Measurements from ENCODE around the gene PFKL. TPM values are rescaled to one million over a fixed set of nuclear protein-coding genes. Genes with fewer than 3 reads are reported as not detected.

The PFKL gene
- total RNA-seq, 1 donor from 2014 or later, result 101 TPM

DNA sequence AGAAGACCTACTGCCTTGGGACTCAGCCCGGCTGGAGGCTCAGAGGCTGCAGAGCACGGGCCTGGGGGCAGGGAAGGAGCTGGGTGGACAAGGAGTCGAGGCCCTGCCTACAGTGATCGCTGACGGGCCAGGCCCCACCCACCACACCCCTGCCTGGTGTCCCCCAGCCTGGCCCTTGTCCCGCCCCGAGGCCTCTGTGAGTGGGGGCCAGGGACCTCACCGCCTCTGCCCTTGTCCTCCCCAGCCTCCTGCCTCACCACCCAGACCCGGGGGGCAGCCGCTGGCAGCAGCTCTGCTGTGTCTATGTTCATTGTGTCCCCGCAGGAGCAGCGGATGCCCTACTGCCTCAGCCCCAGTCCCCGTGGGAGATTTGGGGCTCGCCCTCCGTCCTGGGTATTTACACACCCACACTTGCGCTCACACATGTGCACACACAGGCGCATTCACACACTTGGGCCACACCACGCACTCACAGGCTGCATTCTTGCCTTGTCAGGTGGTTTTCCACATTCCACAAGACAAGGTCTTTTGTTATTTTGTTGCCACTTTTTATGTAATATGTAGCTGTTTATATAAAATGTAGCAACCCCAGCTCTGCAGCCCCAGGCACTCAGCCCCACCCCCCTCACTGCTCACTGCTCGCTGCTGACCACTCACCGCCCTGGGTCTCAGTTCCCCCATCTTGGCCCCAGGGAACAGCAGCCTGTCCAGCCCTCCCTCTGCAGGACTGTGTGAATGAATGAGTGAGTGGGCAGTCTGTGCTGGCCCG, 7.3 kb downstream of the PFKL start:
- Histone ChIP-seq H3K36me3 (peaks cover 29% of the 10 kb centered on the region), H3K9me3 (no peaks in the 10 kb centered on the region), H3K4me3 (no peak overlapping the region), H3K27ac (no peak overlapping the region), H3K4me1 (peaks cover 17% of the 10 kb centered on the region), H3K27me3 (no peaks in the 10 kb centered on the region)
- no peak for TF ChIP-seq CTCF (IDR thresholded peaks at IDR 0.05)
- intact Hi-C loops (cut with DNase I), result no loop called here
- no peak for ATAC-seq
- no peak for DNase-seq

GRCh38 chr21:44310628-44311507, 11.0 kb downstream of the PFKL start:
- Histone ChIP-seq H3K27ac (no peak overlapping the region), H3K4me1 (no peaks in the 10 kb centered on the region), H3K27me3 (no peaks in the 10 kb centered on the region), H3K4me3 (no peak overlapping the region), H3K36me3 (peaks cover 58% of the 10 kb centered on the region), H3K9me3 (no peaks in the 10 kb centered on the region)
- intact Hi-C loops (cut with DNase I), result no loop called here
- no peak for ATAC-seq
- no peak for DNase-seq
- no peak for TF ChIP-seq CTCF (IDR thresholded peaks at IDR 0.05)

DNA sequence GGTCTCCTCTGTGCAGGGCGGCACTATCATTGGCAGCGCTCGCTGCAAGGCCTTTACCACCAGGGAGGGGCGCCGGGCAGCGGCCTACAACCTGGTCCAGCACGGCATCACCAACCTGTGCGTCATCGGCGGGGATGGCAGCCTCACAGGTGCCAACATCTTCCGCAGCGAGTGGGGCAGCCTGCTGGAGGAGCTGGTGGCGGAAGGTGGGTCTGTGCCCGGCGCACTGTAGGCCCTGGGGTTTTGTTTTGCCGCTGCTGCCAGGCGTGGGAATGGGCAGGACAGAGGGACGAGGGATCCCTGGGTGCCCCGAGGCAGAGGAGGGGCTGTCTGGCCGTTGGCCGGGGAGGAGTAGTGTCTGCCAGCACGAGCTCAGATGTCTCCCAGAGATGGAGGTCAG, 12.2 kb downstream of the PFKL start:
- no peak for TF ChIP-seq CTCF (IDR thresholded peaks at IDR 0.05)
- ATAC-seq (no peak), DNase-seq (no peak)
- Histone ChIP-seq H3K27ac (no peak overlapping the region), H3K9me3 (no peaks in the 10 kb centered on the region), H3K27me3 (no peaks in the 10 kb centered on the region), H3K4me3 (no peak overlapping the region), H3K4me1 (no peaks in the 10 kb centered on the region), H3K36me3 (peaks cover 64% of the 10 kb centered on the region)
- intact Hi-C loops (cut with DNase I), result no loop called here

DNA sequence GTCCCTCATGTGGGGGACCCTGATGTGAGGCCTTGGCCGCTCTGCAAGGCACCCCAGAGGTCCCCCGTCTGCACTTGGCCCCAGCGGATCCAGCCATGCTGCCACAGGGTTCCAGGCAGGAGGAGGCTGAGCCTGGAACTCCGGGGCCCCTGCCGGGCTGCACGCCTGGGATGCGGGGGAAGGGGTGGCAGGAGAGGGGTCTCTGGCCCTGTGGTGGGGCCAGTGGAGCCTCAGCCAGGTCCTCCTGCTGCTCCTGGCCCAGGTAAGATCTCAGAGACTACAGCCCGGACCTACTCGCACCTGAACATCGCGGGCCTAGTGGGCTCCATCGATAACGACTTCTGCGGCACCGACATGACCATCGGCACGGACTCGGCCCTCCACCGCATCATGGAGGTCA, 12.9 kb downstream of the PFKL start:
- Histone ChIP-seq H3K9me3 (no peaks in the 10 kb centered on the region), H3K27me3 (no peaks in the 10 kb centered on the region), H3K4me3 (no peak overlapping the region), H3K27ac (no peak overlapping the region), H3K4me1 (no peaks in the 10 kb centered on the region), H3K36me3 (peaks cover 67% of the 10 kb centered on the region)
- TF ChIP-seq CTCF (IDR thresholded peaks at IDR 0.05), result no peak
- no peak for ATAC-seq
- no peak for DNase-seq
- intact Hi-C loops (cut with DNase I), result no loop called here

DNA sequence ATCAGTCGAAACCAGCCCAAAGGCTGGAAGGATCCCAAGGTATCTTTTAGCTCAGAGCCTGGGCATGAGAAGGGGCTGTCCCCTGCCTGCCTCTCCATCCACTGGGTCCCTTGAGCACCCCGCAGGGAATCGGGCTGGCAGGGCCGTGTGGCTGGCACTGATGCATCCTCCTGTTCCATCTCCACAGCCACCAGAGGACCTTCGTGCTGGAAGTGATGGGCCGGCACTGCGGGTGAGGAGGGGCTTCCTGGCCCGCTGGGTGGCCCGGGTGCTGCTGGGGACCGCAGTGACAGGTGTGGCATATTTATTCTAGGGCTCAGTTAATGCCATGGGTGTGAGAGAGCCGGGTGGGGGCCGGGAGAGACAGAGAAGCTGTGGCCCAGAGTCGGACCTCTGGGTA, 13.6 kb downstream of the PFKL start:
- no peak overlapping the region for H3K4me3 ChIP-seq
- intact Hi-C loops (cut with DNase I), result no loop called here
- H3K27me3 ChIP-seq, result no peaks in the 10 kb centered on the region
- H3K36me3 ChIP-seq, result peaks cover 68% of the 10 kb centered on the region
- no peaks in the 10 kb centered on the region for H3K4me1 ChIP-seq
- no peak for TF ChIP-seq CTCF (IDR thresholded peaks at IDR 0.05)
- no peak overlapping the region for H3K27ac ChIP-seq
- ATAC-seq (no peak), DNase-seq (no peak)
- no peaks in the 10 kb centered on the region for H3K9me3 ChIP-seq

Measured in upper lobe of right lung (tissue), 1 donor.